Stimulated activated CD4-positive, alpha-beta T cell treated with anti-CD3 and anti-CD28 coated beads, Interleukin-2, amount 100 ng/mL, for 24 hours (primary cell): Measurements from ENCODE around the gene RPS19BP1.

Experiments used
- DNase-seq, 2 donors: peaks; one replicate each; pipeline ENCODE4 v3.0.0-alpha.2; 2020

The RPS19BP1 gene

DNA sequence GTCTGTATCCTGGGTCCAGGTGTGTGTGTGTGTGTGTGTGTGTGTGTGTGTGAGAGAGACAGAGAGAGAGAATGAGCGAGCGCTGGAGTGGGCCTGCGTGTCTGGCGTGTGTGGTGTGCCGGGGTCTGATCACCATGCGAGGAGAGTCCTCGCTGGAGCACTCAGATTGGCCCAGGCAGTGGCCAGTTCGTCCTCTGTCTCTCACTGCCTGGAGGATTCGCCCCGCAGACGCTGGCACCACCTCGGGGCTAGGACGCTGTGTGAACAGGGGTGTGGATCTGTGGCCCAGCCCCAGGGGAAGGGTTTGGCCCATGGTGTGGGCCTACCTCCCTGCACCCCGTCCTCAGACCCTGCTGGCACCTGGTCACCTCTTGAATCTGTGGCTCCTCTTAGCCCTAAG lies 26.4 kb upstream of the RPS19BP1 start:
- no peak for DNase-seq

DNA sequence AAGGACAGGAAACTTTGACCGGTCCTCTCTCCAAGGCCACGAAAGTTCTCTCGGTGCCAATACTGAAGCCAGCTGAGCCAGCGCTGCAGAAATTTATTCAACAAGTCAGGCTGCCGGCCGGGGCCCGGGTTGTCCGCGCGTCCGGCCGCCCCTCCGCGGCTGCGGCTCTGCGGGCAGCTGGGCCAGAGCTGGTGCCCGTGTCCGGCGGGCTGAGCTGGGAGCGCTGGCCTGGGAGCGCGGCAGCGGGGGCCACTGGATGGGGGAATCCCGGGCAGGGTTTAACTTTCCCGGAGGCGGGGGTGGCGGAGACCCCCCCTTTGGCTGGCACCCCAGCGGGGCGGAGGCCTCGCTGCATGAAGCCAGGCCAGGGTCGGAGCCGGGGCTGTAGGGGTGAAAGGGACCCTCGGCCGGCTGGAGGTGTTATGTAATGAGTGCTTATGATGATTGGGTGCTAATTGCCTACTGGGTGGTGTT lies 25.7 kb upstream of the RPS19BP1 start:
- no peak for DNase-seq

DNA sequence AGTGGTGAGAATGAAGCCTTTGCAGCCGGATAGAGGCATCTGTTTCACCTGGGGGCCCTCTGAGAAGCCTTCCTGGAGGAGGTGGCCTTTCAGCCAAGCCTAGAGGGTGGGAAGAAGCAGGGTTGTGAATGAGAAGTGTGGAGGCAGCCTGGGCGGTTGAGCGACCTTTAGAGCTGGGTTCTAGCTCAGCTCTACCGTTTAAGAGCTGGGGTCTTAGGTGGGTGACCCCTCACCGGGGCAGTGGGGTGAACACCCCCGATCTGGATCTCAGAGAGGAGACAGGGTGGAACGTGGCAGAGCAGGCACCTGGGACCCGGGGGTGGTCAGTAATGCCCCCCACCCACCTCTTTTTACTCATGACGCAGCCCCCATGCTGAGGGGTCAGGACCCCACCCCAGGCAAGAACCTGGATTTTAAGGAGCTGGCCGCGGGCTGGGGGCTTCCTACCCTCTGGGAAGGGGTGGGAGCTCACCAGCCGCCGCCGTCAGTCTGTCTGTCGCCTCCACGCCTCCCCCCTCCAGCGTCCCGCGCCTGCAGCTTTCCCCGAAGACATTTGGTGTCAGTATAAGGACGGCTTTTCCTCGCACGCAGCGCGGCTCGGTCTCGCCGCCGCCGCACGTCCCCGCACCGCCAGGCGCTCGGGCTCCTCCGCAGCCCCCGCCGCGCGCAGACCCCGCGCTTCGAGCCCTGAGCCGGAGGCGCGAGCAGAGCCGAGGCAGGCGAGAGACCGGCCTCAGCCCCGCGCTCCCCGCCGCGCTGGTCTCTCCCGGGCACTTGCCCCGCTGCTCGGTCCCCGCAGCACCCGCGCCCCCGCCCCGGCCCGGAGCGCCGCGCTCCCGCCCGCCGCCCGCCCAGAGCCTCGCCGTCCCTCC lies 24.7 kb upstream of the RPS19BP1 start:
- peak; percentile 54 to 59 for DNase-seq

DNA sequence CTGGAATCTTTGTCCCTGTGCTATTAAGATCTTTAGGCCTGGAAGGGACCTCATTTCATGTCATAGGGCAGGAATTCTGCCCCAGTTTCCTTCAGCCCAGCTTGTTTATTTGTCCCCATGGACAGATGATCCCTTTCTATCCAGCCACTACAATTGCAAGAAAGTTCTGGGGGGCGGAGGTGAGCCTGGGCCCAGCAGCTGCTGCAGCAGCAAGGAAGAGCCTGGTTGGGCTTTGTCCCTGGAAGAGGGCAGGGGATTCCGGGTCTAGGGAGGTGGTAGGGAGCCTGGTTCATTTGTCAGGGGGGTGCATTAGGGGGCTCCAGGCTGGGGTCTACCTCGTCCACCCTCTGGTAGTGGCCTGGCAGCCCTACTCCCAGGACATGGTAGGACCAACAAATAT lies 21.6 kb upstream of the RPS19BP1 start:
- no peak for DNase-seq

DNA sequence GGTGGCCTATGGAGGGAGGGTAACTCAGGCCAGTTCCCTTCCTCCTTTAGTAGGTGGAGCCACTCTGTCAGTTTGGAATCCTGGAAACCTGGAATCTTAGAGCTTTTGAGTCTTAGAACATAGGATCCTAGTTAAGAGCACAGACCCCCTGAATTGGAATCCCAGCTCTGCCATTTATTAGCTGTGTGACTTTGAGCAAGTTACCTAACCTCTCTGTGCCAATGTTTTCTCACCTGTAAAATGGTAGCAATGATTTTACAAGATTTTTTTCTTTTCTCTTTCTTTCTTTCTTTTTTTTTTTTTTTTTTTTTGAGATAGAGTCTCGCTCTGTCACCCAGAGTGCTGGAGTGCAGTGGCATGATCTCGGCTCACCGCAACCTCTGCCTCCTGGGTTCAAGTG lies 20.9 kb upstream of the RPS19BP1 start:
- no peak for DNase-seq

DNA sequence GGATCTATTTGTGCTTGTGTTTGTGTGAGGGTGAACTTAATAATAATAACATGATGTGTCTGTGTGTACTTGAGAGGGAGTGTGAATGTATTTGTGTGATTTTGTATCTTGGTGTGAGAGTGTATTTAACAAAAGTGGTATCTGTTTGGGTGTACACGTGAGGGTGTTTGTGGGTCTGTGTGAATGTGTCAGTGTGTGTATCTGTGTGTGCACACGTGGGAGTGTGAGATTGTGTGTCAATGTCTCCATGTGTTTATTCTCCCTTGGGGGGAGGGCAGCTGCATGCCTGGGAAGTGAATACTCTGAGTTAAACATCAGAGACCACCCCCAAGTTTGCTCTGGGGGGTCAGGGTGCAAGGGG lies 15.0 kb upstream of the RPS19BP1 start:
- no peak for DNase-seq

DNA sequence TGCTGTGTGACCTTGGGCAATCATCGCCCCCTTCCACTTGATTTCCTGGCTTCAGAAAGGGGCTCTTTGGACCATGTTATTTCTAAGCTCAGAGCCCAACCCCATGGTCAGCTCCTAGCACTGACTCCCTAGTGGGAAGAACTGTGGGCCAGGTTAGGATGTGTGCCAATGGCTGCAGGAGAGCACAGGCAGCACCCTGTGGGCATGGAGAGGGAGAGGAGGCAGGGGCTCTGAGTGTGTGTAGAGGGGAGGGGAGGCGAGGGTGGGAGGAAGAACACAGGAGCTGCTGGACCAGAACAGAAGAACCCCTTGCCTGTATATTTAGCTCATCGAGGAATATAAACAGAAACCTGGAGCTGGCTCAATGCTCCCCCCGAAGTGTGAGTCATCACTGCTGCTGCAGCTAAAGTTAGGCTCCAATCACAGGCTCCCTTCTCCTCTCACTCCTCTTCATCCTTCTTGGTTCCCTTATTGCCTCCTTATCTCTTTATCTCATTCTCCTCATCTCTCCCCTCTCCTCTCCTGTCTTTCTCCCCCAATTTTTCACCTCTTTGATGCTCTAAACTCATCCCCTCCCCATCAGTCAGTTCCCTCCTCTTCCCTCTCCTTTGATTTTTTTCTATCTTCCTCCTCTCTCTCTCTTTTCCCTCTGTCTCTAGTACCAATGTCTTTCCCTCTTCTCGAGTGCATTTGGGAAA lies 14.5 kb upstream of the RPS19BP1 start:
- no peak for DNase-seq

DNA sequence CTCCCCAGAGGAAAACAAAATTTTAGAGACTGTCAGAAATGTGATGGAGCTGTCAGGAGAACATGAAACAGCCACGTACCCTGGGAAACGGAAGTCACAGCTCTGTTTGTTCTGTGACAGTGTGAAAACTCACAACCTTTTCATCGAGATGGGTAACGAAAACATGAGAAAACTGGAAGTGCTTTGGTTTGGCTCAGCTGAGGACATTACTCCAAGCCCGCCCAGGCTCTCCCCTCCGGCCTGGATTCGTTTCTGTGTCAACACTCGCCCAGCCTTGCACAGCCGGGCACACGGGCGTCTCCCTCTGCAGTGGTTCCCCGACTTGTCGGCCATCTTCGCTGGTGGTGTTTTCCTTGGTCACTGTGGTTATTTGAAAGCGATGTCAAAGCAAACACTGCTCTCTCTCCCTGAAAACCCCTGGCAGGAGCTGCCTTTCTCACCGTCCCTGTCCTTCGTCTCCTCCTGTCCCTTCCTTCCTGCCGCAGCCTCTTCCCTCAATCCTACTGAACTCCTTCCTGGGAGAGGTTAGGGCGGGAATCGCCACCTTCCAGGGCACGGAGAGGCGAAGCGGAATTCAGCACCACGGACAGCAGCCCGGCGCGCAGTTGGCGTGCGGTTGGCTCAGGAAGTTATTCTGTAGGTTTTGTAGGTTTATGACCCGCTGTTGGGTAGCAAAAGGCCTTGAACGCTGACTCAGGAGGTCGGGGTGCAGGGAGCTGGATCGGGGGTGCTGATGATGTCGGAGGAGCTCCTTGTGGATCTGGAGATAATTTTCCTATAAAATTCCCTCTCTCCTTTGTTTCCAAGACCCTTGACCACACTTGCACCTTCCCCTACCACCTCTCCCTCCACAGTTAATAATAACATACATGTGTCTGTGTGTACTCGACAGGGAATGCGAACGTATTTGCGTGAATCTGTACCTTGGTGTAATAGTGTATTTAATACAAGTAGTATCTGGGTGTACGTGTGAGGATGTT lies 13.1 kb upstream of the RPS19BP1 start:
- peak; percentile 77 to 80 for DNase-seq

DNA sequence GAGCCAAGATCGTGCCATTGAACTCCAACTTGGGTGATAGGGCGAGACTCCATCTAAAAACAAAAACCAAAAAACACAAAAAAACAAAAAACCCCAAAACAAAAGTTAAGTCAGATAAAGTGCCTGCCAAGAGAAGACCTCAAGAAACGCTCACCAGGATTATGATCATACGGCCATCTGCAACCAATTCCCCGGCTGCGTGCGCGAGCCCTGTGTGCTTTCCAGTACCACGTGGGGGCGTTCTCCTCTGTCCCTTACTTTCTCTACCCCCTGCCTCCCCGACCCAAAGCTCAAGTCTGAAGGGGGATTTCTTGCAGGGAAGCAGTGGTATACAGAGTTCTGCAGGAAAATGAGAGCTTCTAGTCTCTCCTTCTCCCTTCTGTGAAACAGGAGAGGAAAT lies 10.5 kb upstream of the RPS19BP1 start:
- DNase-seq: no peak

DNA sequence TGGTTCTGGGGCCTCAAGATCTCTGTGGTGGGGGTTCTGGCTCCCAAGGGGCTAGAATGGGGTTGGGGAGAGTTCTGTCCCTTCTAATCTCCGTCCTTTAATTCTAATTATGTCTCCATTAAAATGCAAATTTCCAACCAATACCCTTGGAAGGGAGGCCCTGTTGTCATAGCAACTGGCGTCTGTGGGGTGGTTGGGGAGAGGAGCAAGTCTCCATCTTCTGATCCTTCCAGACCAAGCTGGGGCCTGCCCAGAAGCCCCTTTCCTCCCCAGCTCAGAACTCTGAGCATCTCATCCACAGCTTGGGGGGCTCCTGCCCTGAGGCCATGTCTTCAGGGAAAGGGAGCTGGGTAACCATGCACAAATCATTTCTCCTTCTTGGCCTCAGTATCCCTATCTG lies 5.4 kb upstream of the RPS19BP1 start:
- no peak for DNase-seq

DNA sequence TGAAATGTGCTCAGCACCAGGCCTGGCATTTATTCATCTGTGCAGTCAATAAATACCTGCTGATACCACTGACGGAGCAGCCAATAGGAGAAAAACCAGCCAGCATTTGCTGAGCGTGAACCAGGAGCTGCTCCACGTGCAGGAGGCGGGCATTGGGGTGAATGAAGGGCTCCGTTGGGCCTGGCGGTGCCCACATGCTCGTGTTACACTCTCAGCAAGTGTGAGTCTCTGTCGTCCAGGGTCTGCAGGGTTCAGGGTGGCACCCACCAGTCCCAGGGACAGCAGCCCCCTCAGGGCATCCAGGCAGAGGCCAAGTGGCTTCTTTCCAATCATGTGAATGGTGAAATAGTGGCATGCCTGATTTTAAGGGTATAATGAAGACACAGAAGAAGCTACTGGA lies 4.2 kb upstream of the RPS19BP1 start:
- no peak for DNase-seq

DNA sequence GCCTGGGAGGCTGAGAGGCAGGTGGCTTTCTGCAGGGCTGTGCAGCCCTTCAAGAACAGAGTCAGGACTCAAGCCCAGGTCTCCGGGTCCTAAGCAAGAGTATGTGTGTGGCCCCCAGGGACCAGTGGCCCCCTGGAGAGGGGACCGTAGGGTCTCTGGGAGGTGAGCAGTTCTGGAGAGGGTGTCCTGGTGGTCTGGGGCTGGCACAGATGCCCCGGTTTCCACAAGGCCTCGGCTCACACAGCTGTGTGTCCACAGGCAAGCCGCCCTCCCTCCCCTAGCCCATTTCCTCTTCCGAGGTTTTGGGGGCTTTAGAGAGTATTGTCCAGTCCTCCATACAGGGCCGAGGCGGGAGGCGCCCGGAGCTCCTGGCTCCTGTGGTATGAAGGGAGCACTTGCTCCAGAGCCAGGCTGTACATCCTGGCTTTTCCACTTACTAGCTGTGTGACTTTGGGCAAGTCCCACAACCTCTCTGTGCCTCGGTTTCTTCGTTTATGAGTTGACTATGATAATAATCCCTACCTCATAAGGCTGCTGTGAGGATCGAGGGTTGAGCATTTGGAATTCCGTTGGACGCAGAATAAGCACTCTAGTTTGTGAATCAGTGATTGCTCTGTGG lies 3.4 kb upstream of the RPS19BP1 start:
- no peak for DNase-seq

DNA sequence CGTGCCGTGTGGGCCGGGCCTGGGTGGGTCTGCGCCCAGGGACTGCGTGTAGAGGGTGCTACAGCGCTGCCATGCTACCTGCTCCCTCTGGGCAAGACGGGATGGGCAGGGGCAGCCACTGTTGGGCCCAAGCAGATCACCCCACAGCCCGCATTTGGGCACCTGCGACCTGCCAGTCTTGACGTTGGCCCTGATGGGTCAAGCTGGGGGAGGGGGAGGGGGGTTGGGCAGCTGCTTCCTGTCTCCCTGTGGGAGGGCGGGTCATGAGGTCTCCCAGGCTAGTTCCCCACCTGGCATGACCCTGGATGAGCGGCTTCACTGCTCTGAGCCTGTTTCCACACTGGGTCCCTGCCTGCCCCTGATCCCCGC lies 2.8 kb upstream of the RPS19BP1 start:
- no peak for DNase-seq

DNA sequence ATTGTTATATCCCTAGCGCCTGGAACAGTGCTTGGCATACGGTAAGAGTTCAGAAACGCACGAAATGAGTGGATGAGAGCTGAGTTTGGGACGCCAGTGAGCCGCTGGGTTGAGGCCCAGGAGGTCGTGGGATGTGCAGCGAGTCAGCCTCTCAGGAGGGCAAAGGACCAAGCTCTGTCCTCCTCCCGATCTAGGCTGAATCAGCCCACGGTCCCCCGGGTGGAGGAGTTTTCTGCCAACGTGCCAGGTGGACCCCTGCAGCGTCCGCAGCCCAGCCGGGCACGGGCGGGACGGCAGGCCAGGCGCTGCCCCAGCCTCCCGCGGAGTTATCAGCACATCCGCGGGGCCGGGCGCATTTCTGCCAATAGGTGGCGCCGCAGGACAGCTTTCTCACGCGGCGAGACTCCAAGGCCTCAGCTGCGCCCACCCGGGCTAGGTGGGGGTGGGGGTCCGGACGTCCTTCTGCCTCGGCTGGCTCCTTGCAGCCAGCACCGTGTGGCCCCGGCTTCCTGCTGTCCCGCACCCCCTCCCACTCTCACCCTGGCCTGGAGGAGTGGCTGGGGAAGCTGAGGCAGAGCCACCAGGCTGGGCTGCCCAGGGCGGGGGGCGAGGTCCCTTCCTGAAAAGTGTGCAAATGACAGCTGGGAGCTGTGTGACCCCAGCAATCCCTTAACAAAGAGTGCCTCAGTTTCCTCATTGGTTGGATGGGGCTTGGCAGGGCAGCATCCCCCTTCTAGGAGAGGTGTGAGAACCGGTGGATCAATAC lies 2.2 kb upstream of the RPS19BP1 start:
- DNase-seq: peak; percentile 89 to 92

DNA sequence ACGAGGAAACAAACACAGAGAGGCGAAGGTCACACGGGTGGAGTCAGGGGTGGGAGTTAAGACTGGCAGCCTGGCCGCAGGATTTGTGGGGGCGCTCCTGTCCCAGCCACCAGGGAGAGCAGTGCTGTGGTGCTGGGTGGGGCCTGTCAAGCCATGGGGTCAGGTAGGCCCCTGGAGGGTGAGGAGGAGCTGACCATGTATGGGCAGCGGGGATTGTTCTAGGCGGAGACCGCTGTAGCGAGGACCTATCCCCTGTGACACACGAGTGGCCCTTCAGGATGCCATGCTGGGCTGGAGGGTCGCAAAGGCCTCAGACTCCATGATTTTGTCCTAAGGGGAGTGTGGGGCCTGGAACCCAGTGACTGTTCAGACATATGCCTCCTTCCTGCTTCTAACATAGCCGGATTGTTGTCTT lies 1.6 kb upstream of the RPS19BP1 start:
- DNase-seq: no peak

DNA sequence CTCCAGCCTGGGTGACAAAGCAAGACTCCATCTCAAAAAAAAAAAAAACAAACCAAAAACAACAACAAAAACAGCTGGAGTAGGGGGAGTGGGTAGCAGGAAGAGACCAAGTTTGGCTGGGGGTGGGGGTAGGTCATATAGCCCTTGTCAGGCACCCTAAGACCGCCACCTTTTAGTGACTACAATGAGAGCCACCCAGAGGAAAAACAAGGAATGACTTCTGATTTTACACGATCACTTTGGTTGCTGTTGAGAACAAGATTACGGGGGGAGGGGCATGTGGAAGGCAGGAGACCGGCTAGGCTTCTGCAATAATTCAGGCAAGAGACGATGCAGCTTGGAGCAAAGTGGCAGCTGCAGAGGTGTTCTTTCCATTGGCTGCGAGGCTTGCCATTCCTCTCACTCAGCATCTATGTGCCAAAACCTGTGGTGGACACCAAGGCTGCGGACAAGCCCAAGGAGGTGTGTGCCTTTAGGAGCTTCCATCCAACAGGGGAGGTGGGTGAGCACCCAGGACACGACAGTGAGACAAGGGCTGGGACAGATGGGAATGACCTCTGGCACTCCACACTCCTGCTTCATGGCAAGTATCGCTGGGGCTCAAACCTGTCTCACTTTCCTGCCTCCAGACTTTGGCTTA lies 1.7 kb downstream of the RPS19BP1 start:
- peak in 1 of 2 donors; percentile 13 for DNase-seq

DNA sequence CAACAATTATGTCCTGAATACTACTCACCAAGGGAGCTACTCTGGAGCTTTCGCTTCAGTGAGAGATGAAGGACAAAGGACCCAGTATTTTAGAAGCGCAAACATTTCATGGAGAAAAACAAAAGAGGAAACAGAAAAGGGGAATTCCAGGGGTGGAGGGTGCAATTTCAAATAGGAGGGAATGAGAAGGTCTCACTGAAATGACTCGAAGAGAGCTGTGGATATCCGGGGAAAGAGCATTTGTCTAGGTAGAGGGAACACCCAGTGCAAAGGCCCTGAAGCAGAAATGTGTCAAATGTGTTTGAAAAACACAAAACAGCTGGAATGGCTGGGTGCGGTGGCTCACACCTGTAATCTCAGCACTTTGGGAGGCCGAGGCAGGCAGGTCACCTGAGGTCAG lies 2.4 kb downstream of the RPS19BP1 start:
- DNase-seq: no peak

DNA sequence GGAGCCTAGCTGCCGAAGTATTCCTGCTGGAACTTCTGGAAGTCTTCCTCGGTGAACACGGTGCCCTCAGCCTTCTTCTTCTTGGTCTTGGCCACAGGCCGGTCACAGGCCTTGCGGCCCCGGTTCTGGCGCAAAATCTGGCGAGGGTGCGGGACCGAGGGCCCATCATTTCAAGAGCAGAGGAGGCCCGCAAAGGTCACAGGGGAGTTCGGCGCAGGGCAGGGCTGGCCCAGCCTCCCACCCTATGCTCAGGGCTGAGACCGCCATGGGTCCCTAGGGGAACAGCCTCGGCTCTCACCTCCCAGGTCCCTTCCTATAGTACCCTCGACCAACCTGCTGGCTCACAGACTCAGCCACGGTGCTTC lies 3.1 kb downstream of the RPS19BP1 start:
- DNase-seq: no peak

DNA sequence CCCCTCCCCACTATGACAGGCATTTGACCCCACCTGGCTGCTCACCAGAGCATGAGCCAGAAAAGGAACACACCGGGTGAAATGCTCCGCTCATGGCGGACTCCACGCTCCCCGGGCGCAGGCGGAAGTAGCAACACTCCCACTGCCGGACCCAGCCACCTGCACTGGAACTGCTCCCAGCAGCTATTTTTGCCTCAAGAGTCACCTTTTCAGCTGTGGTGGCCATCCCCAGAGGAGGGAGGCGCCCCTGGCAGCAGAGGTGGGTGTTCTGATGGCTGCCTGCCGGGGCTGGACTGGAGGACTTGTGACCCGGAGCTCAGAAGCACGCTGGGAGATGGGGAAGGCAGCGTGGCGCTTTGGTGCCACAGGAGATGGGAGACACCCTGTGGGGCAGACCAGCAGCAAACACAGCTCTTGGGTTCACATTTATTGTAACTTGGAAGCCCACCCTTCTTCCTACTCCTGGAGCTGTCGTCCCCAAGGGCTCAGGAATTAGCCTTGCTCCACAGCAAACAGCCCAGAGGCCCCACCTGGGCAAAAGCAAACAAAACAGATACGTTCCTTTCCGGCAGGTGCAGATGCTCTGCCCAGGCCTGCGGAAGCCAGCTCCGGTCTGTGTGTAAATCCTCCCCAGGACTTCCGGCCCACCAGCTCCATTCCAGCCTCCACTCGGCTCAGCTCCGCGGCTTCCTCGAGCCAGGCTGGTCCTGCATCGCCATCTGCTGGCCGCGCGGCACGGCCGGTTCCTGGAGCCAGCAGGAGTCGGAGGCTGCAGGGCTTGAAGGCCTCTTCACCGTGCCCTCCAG lies 3.7 kb downstream of the RPS19BP1 start:
- peak; percentile 91 to 93 for DNase-seq

DNA sequence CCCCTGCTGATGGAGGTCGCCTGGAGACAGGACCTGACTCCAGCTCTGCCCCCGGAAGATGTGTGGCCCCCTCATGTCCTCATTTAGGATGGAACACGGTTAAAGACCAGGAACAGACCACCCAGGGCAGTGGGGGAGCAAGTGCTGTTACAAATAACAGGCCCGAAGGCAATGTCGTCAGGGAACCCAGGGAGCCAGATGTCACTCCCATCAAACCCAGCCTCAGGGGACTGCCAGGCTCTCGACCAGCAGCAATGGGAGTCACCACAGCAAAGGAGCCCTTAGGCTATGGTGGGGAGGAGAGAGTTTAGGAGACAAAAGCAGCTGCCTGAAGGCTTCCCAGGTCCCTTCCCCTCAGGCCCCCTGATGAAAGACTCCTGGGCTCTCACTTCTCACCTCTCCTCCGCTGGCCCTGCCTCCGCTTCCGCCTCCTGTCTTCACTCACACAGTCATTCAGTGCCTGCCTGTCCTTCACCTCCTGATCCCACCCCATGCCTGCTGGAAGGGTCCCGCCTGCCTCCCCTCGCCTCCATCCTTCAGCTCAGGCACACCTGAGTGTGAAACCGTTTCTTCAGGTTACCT lies 4.4 kb downstream of the RPS19BP1 start:
- DNase-seq: no peak
